Activated CD8-positive, alpha-beta memory T cell treated with anti-CD3 and anti-CD28 coated beads, Interleukin-2, amount 50 U/mL, for 24 hours (primary cell): ENCODE measurements around the gene SHOC1.
"Not testable (repeated sequence)": the region's sequence is repeated elsewhere in the genome, so short reads cannot be mapped to it uniquely, and the experiment has no call there.

Experiments
- DNase-seq: peaks from one replicate; pipeline ENCODE4 v3.0.0-alpha.2; 2020; ENCODE audit errors: extremely low read depth

Gene SHOC1

GRCh38 chr9:111794835-111795556, at the start of gene SHOC1:
SHOC1 (minus strand) TSS chr9:111794937; CDS start chr9:111791418, 3,519 bp downstream.
- no peak for DNase-seq

- DNase-seq: no peak
Observed at GRCh38 chr9:111843971-111844370, 49.2 kb upstream of the SHOC1 start.

GRCh38 chr9:111842313-111842712, 47.6 kb upstream of the SHOC1 start:
- no peak for DNase-seq

GRCh38 chr9:111840442-111840841, 45.7 kb upstream of the SHOC1 start:
- no peak for DNase-seq

- no peak for DNase-seq
Observed at GRCh38 chr9:111839987-111840386, 45.2 kb upstream of the SHOC1 start.

GRCh38 chr9:111839387-111839786, 44.6 kb upstream of the SHOC1 start:
- no peak for DNase-seq

GRCh38 chr9:111838439-111838838, 43.7 kb upstream of the SHOC1 start:
- no peak for DNase-seq

- no peak for DNase-seq
Observed at GRCh38 chr9:111836311-111836710, 41.6 kb upstream of the SHOC1 start.

- no peak for DNase-seq
Observed at GRCh38 chr9:111833941-111834340, 39.2 kb upstream of the SHOC1 start.

GRCh38 chr9:111832449-111832848, 37.7 kb upstream of the SHOC1 start:
- DNase-seq: no peak

GRCh38 chr9:111831371-111832108, 36.8 kb upstream of the SHOC1 start:
- DNase-seq: no peak

GRCh38 chr9:111828193-111828592, 33.5 kb upstream of the SHOC1 start:
- no peak for DNase-seq

- DNase-seq: no peak
Observed at GRCh38 chr9:111825468-111826145, 30.9 kb upstream of the SHOC1 start.

GRCh38 chr9:111821006-111821528, 26.3 kb upstream of the SHOC1 start:
- DNase-seq: no peak

GRCh38 chr9:111819360-111819759, 24.6 kb upstream of the SHOC1 start:
- no peak for DNase-seq

GRCh38 chr9:111815285-111816070, 20.7 kb upstream of the SHOC1 start:
- no peak for DNase-seq

- no peak for DNase-seq
Observed at GRCh38 chr9:111812337-111812736, 17.6 kb upstream of the SHOC1 start.

- no peak for DNase-seq
Observed at GRCh38 chr9:111810908-111811307, 16.2 kb upstream of the SHOC1 start.

- DNase-seq: not testable (repeated sequence)
Observed at GRCh38 chr9:111810415-111810814, 15.7 kb upstream of the SHOC1 start.

- no peak for DNase-seq
Observed at GRCh38 chr9:111807197-111807596, 12.5 kb upstream of the SHOC1 start.

- DNase-seq: no peak
Observed at GRCh38 chr9:111806259-111806658, 11.5 kb upstream of the SHOC1 start.

- DNase-seq: no peak
Observed at GRCh38 chr9:111805830-111806241, 11.1 kb upstream of the SHOC1 start.
